BE2C (cell line): ENCODE data around the gene SLC45A2.

Experiments used
- DNase-seq: peaks from one replicate; pipeline ENCODE4 v3.0.0-alpha.2; 2020
- H3K27me3 ChIP-seq: fragments of 250-450 bp; sonication (Bioruptor Pico); 2 replicates; pipeline ENCODE4 v1.5.1; 2020; ENCODE audit warnings: mild to moderate bottlenecking
- H3K36me3 ChIP-seq: fragments of 250-450 bp; sonication (Bioruptor Pico); 2 replicates; pipeline ENCODE4 v1.5.1; 2020; ENCODE audit warnings: mild to moderate bottlenecking
- H3K4me1 ChIP-seq: fragments of 250-450 bp; sonication (Bioruptor Pico); 2 replicates; pipeline ENCODE4 v1.5.1; 2020
- H3K4me3 ChIP-seq: 2 replicates; pipeline ENCODE4 v1.5.1; 2011; ENCODE audit warnings: low read depth, low read length
- H3K9me3 ChIP-seq: fragments of 250-450 bp; sonication (Bioruptor Pico); 2 replicates; pipeline ENCODE4 v1.5.1; 2020
- TF ChIP-seq, protein P1 (sequence below): IDR thresholded peaks from 2 replicates; pipeline ENCODE4 v1.5.1; 2012; ENCODE audit warnings: mild to moderate bottlenecking, low read depth, low read length

SLC45A2 gene

DNA sequence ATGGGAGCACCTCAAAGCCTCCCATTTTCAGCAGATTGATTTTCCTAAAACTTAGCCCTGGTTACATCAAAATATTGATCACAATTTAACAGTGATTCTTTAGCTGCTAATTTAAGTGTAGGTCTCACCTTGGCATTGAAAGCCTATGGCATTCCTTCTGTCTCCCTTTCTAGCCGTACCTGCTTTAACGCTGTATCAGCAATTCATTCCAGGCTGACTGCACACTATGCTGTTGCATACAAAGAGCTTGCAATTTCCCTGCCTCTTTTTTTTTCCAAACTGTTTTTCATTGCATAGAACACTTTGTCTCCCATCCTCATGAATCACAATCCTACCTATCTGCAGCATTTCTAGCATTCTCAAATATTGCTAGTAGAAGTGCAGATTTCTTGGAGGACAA, 32.3 kb upstream of the SLC45A2 start:
- DNase-seq: no peak
- H3K36me3 ChIP-seq: no peaks in the 10 kb centered on the region
- no peak overlapping the region for H3K4me3 ChIP-seq
- no peaks in the 10 kb centered on the region for H3K9me3 ChIP-seq
- H3K27me3 ChIP-seq: no peaks in the 10 kb centered on the region; the same call in 1 of the 2 replicates
- TF ChIP-seq, protein P1, sequence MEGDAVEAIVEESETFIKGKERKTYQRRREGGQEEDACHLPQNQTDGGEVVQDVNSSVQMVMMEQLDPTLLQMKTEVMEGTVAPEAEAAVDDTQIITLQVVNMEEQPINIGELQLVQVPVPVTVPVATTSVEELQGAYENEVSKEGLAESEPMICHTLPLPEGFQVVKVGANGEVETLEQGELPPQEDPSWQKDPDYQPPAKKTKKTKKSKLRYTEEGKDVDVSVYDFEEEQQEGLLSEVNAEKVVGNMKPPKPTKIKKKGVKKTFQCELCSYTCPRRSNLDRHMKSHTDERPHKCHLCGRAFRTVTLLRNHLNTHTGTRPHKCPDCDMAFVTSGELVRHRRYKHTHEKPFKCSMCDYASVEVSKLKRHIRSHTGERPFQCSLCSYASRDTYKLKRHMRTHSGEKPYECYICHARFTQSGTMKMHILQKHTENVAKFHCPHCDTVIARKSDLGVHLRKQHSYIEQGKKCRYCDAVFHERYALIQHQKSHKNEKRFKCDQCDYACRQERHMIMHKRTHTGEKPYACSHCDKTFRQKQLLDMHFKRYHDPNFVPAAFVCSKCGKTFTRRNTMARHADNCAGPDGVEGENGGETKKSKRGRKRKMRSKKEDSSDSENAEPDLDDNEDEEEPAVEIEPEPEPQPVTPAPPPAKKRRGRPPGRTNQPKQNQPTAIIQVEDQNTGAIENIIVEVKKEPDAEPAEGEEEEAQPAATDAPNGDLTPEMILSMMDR: no peak
- no peaks in the 10 kb centered on the region; the same call in 1 of the 2 replicates for H3K4me1 ChIP-seq

DNA sequence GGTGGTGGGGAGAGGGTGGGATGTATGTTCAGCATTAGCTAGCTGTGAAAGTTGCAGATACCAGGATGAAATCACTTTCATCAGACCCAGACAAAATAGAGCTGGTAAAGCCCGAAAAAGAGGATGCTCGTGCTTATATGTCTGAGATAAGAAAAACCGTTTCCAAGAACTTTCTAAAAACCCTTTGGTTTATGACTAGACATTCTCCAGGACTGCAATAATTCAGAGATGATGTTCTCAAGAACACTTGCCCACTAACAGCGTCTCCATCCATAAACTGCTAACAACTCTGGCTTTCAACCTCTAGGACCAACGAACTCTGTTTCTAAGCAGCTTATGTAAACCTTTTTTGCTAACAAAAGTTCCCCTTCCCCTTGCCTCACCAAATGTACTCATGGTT, 31.7 kb upstream of the SLC45A2 start:
- Histone ChIP-seq H3K9me3 (no peaks in the 10 kb centered on the region), H3K4me3 (no peak overlapping the region), H3K36me3 (no peaks in the 10 kb centered on the region), H3K27me3 (no peaks in the 10 kb centered on the region; the same call in 1 of the 2 replicates), H3K4me1 (no peaks in the 10 kb centered on the region)
- no peak for DNase-seq
- TF ChIP-seq, protein P1: no peak

DNA sequence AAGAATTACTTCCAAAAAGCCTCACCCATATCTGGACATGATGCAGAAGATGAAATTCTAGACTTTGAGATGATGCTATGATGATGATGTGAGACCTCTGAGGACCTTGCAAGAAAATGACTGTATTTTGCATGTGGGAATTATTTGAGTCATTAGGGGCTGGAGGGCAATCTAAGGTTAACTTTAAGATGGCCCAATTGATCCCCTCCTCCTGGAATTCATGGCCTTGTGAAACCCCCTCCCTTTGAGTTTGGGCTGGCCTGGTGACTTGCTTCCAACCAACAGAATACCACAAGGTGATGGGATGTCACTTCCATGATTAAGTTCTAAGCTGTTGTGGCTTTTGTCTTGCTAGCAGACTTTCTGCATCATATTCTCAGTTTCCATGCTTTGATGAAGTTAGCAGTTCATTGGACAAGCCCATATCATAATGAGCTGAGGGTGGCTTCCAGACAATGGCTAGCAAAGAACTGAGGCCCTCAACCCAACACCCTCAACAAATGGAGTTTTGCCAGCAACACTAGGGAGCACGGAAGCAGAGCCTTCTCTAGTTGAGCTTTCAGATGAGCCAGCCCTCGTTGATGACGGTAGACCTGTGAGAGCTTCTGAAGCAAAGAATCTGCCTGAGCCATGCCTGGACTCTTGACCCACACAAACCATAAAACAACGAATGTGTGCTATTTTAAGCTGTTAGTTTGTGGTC, 30.8 kb upstream of the SLC45A2 start:
- no peaks in the 10 kb centered on the region for H3K4me1 ChIP-seq
- H3K27me3 ChIP-seq: no peaks in the 10 kb centered on the region; the same call in 1 of the 2 replicates
- H3K4me3 ChIP-seq: no peak overlapping the region
- TF ChIP-seq, protein P1: no peak
- DNase-seq: no peak
- no peaks in the 10 kb centered on the region for H3K36me3 ChIP-seq
- H3K9me3 ChIP-seq: no peaks in the 10 kb centered on the region

DNA sequence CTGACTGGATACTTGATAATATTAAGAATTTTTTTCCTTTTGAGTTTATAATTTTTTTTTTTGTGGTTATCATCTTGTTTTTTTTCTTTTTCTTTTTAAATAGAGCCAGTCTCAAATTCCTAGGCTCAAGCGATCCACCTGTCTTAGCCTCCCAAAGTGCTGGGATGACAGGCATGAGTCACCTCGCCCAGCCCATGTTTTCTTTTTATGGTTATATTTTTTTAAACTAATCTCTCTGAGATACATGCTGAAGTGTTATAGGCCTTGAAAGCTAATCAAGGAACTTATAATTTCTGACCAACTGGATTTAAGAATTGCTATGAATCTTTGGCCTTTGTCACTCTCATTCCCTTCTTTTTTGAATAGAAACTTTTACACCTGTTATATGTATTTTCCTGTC, 30.1 kb upstream of the SLC45A2 start:
- TF ChIP-seq, protein P1: no peak
- H3K4me1 ChIP-seq: no peaks in the 10 kb centered on the region
- no peaks in the 10 kb centered on the region for H3K36me3 ChIP-seq

DNA sequence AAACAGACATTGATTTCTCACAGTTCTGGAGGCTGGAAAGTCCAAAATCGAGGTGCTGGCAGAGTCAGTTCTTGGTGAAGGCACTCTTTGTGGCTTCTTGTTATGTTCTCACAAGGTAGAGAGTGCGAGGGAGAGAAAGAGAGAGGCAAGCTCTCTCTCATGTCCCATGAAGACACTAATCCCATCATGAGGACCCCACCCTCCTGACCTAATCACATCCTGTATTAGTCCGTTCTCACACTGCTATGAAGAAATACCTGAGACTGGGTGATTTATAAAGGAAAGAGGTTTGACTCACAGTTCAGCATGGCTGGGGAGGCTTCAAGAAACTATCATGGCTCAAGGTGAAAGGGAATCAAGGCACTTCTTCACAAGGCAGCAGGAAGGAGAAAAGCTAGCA, 29.1 kb upstream of the SLC45A2 start:
- no peaks in the 10 kb centered on the region; the same call in 1 of the 2 replicates for H3K27me3 ChIP-seq
- no peak overlapping the region for H3K4me3 ChIP-seq
- TF ChIP-seq, protein P1: no peak
- H3K4me1 ChIP-seq: no peaks in the 10 kb centered on the region
- no peaks in the 10 kb centered on the region for H3K36me3 ChIP-seq
- H3K9me3 ChIP-seq: no peaks in the 10 kb centered on the region
- no peak for DNase-seq

More for the DNA sequence above, 30.1 kb upstream of the SLC45A2 start:
- DNase-seq: no peak
- Histone ChIP-seq H3K4me3 (no peak overlapping the region), H3K9me3 (no peaks in the 10 kb centered on the region), H3K27me3 (no peaks in the 10 kb centered on the region; the same call in 1 of the 2 replicates)

DNA sequence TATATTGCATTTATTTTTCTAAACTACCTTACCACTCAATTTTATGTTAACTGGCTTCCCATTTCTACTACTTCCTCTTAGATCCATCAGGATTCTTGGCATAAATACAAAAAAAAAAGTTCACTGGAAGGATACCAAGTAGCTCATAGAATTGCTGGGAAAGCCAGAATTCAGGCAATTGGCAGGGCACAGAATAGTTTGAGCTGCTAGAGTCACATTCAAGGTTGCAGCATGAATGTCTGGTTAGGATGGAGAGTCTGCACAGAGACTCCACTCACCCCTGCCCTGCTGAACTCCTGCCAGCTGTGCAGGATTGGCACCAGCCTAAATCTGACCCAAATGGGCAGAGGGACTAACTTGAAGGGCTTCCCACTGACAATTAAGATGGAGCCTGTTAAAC, 28.3 kb upstream of the SLC45A2 start:
- Histone ChIP-seq H3K4me3 (no peak overlapping the region), H3K4me1 (no peaks in the 10 kb centered on the region), H3K36me3 (no peaks in the 10 kb centered on the region), H3K9me3 (no peaks in the 10 kb centered on the region), H3K27me3 (no peaks in the 10 kb centered on the region; the same call in 1 of the 2 replicates)
- TF ChIP-seq, protein P1: no peak
- no peak for DNase-seq
